IPS-15b (cell line): ENCODE measurements around the gene GULP1.

Experiments
- H3K27me3 ChIP-seq: one replicate; pipeline ENCODE4 v1.6.1; 2013; ENCODE audit warnings: low read length; ENCODE audit not compliant: control insufficient read depth, insufficient read depth
- H3K36me3 ChIP-seq: one replicate; pipeline ENCODE4 v1.6.1; 2013; ENCODE audit warnings: low read length; ENCODE audit not compliant: control insufficient read depth, insufficient read depth
- H3K4me1 ChIP-seq: one replicate; pipeline ENCODE4 v1.6.1; 2013; ENCODE audit warnings: mild to moderate bottlenecking, low read length; ENCODE audit not compliant: control insufficient read depth, insufficient read depth
- H3K4me3 ChIP-seq: one replicate; pipeline ENCODE4 v1.5.1; 2013; ENCODE audit warnings: low read depth, low read length
- H3K9ac ChIP-seq: one replicate; pipeline ENCODE4 v1.6.1; 2013; ENCODE audit warnings: low read depth, mild to moderate bottlenecking, low read length
- H3K9me3 ChIP-seq: one replicate; pipeline ENCODE4 v1.6.1; 2013; ENCODE audit warnings: mild to moderate bottlenecking, low read length; ENCODE audit not compliant: control insufficient read depth, insufficient read depth

Gene GULP1

DNA sequence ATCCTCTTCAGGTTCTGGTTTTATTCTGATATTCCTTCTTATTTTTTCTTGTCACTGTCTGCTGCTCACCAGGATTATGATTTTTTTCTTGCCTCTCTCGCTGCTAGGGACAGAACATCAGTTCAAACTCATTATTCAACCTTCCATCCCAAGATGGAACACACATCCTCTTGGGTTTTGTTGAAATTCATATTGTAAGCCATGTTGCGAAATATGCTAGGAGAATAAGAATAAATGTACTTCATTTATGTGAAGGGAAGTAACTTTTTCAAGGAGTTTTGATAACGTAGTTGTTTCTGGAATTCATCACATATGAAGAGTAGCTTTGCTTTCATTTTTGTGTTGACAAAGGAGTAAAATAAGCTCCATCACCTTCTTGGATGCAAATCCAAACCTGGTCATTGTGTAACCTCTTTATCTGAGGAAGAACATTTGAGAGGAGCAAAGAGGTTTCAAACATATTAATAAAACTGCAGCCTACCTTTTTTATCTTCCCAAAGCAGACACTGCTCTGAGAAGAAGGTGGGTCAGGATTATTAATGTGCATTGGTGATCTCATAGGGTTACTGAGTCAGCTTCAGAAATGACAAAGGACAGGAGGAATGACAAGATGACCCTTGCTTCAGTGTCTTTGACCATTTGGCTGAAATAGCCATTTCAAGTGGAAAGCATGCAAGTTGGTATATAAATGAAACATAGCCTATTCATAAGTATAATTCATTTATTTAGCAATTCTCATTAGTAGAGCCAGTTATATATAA, 280.0 kb downstream of the GULP1 start:
- H3K27me3 ChIP-seq, result no peaks in the 10 kb centered on the region
- H3K9ac ChIP-seq, result no peak overlapping the region
- no peaks in the 10 kb centered on the region for H3K9me3 ChIP-seq
- H3K36me3 ChIP-seq, result no peaks in the 10 kb centered on the region
- H3K4me3 ChIP-seq, result no peak overlapping the region
- H3K4me1 ChIP-seq, result no peaks in the 10 kb centered on the region

DNA sequence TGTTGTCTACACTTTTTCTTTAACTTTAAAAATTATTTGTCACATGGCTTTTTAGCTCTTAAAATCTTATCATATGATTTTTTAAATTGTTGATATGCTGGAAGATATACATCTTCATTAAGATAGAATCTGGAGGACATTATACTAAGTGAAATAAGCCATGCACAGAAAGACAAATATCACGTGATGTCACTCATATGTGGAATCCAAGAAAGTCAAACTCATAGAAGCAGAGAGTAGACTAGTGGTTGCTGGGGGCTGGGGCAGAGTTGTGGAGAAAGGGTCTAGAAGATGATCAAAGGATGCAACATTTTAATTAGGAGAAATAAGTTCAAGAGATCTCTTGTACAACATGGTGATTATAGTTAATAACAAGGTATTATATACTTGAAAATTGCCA, 280.9 kb downstream of the GULP1 start:
- Histone ChIP-seq H3K27me3 (no peaks in the 10 kb centered on the region), H3K4me1 (no peaks in the 10 kb centered on the region), H3K36me3 (no peaks in the 10 kb centered on the region), H3K9ac (no peak overlapping the region), H3K4me3 (no peak overlapping the region), H3K9me3 (no peaks in the 10 kb centered on the region)

DNA sequence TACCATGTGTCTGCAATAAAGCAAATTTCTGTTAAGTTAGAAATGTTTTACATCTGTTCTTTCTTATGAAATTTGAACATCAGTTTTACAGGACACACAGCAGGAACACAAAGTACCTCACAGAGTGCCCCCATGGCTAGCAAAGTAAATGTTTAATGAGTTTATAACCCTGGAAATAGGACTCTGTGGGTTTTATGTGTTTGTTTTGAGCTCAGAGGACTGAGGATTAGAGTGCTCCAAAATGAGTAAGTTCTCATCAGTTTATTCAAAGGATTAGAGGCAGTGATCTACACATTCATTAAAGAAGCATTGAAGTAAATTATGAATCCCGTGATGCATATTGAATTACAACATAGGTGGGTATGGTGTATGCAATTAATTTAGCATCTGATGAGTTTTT, 281.8 kb downstream of the GULP1 start:
- no peaks in the 10 kb centered on the region for H3K27me3 ChIP-seq
- no peaks in the 10 kb centered on the region for H3K4me1 ChIP-seq
- no peak overlapping the region for H3K9ac ChIP-seq
- H3K4me3 ChIP-seq, result no peak overlapping the region
- no peaks in the 10 kb centered on the region for H3K36me3 ChIP-seq
- H3K9me3 ChIP-seq, result no peaks in the 10 kb centered on the region

DNA sequence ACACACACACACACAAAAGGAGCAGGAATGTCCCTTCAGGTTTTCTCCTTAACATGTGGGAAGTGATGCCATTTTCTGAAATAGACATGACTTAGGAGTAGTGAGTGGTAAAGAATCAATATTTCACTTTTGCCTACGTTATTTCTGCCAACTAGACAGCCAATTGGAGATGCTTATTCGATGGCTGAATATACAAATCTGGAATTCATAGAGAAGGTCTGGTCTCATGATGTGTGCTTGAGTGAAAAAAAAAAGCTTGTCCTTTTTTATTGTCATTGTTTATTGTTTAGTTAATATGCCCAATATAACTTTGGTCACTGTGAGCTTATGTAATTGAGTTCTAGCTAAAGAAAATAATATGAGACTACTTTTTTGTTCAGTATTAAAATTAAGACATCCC, 284.3 kb downstream of the GULP1 start:
- no peaks in the 10 kb centered on the region for H3K27me3 ChIP-seq

DNA sequence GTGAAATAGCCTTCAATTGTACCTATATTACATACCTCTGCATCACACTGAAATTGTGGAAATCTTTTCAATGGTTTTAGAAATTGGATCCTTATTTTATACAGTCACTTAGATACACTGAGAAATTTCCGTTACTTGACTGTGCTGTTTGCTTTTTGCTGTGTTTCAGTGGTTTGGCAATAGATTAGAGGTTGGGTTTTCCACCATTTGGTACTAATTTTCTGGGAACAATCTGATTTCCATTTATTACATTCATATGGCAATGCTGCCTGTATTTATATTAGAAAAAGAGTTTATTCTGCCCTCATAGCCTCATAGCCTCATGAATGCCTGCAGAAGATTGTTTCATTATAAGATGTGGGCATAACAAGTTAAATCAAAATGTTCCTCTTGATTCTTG, 285.0 kb downstream of the GULP1 start:
- no peak overlapping the region for H3K4me3 ChIP-seq
- no peaks in the 10 kb centered on the region for H3K4me1 ChIP-seq
- no peaks in the 10 kb centered on the region for H3K36me3 ChIP-seq
- no peaks in the 10 kb centered on the region for H3K27me3 ChIP-seq
- no peaks in the 10 kb centered on the region for H3K9me3 ChIP-seq
- H3K9ac ChIP-seq, result no peak overlapping the region

More for the DNA sequence above, 284.3 kb downstream of the GULP1 start:
- H3K36me3 ChIP-seq, result no peaks in the 10 kb centered on the region
- H3K9me3 ChIP-seq, result no peaks in the 10 kb centered on the region
- H3K4me3 ChIP-seq, result no peak overlapping the region
- H3K9ac ChIP-seq, result no peak overlapping the region
- no peaks in the 10 kb centered on the region for H3K4me1 ChIP-seq

DNA sequence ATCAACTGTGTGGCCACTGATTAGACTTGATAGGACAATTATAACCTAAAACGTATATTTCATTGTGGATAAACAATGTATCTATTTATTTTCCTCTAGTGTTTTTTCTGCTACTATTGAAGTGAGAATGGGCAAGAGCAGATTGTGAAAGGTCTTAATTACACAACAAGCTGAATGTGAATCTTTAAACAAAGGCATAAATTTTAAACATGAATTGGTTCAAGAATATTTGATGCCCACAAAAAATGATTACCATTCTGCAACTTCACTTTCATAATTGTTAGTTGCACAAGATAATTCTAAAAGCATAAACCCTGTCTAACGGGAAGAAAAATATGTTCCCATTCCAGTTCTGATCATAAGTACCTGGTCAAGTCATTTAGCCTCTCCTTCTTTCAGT, 285.6 kb downstream of the GULP1 start:
- H3K27me3 ChIP-seq, result no peaks in the 10 kb centered on the region
- H3K9me3 ChIP-seq, result no peaks in the 10 kb centered on the region
- no peaks in the 10 kb centered on the region for H3K4me1 ChIP-seq
- no peak overlapping the region for H3K9ac ChIP-seq
- no peaks in the 10 kb centered on the region for H3K36me3 ChIP-seq
- H3K4me3 ChIP-seq, result no peak overlapping the region

DNA sequence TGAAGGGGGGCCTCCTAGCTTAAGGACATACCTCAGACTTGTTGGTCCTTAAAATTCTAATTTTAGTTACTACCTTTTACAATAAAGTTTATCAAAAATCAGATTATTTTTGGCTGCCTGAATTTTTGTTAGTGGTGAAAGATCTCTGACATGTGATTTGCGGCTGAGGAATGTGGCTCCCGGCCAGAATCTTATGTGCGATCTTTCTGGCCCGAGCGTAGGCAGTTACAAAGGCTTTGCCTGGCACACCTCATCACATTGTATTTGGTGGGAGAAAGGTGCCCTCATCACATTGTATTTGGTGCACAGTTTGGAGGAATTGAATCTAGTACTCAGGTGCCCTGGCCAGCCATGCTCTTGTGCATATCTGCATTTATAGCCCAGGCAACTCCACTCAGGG, 289.1 kb downstream of the GULP1 start:
- H3K9ac ChIP-seq, result no peak overlapping the region
- no peak overlapping the region for H3K4me3 ChIP-seq
- H3K36me3 ChIP-seq, result peaks cover 3% of the 10 kb centered on the region
- no peaks in the 10 kb centered on the region for H3K27me3 ChIP-seq
- H3K4me1 ChIP-seq, result no peaks in the 10 kb centered on the region
- H3K9me3 ChIP-seq, result no peaks in the 10 kb centered on the region

DNA sequence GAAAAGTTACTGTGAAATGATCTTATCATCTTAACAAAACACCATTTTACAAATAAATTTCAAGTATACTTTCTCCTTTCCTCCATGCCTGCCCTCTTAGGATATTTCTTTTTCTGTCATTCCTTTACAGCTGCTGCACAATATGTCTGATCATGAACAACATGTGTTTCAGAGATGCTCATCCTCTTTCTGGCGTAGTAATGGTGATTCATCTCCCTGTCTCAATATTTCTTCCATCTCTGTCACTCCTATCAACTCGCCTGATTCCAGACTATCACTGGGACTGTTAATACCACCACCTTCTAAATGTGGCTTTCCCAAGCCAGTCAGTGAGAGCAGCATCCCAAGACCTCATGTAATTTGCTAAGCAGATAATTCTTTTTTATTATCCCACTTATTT, 290.5 kb downstream of the GULP1 start:
- Histone ChIP-seq H3K9ac (no peak overlapping the region), H3K4me3 (no peak overlapping the region), H3K36me3 (peaks cover 3% of the 10 kb centered on the region), H3K27me3 (no peaks in the 10 kb centered on the region), H3K9me3 (no peaks in the 10 kb centered on the region), H3K4me1 (no peaks in the 10 kb centered on the region)

DNA sequence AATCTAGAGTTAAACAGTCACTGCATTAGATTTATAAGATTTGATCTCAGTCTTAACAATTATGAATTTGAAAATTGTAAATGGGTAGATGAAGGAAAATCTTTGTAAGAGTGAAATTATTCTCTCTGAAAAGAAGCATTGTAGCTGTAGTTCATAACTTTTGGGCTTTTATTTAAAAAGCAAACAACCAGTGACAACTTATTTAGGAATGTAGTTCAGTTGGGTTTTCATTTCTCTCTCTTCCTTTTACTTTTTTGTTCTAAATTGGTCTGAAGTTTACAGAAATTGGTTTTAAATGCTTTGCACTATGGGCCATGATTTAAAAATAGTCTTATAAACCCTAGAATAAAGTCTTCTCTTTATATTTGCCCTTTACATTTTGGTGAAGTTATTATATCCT, 296.6 kb downstream of the GULP1 start:
- Histone ChIP-seq H3K4me1 (no peaks in the 10 kb centered on the region), H3K4me3 (no peak overlapping the region), H3K36me3 (peaks cover 3% of the 10 kb centered on the region), H3K9me3 (no peaks in the 10 kb centered on the region), H3K9ac (no peak overlapping the region), H3K27me3 (no peaks in the 10 kb centered on the region)

DNA sequence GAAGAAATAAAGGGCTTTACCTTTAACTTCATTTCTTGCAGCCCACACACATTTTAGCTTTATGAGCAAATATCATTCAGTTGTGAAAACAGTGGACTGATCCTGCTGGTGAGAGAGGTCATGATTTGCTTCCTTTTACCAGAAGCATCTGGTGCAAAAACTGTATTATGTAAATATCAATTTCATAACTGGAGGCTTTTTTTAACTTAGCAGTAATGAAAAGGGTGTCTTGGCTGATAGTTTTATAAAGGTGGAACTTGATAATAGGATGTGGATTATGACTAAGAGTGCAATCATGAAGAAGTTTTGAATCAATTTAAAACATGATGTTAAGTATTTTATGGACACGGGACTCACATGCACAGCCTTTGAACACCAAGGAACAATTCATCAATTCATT, 304.4 kb downstream of the GULP1 start:
- Histone ChIP-seq H3K4me3 (no peak overlapping the region), H3K36me3 (no peaks in the 10 kb centered on the region), H3K4me1 (peaks cover 5% of the 10 kb centered on the region), H3K9ac (no peak overlapping the region), H3K9me3 (no peaks in the 10 kb centered on the region), H3K27me3 (no peaks in the 10 kb centered on the region)

DNA sequence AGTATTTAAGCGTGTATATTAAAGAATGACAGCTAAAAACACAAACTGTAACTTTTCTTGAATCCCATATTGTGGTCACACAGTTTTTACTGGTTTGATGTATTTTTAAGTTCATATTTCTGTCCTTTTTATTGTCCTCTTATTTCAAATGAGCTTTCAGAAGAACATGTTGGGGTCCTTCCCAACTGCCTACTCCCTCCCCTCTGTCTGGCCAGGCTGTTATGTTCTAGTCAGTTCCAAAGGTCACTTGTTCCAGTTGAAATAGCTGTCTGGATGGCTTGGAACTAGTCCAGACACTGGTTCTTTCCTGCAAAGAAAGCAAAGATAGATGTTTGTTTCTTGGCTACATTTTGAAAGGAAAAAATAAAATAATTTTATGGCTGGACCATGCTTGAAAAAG, 306.9 kb downstream of the GULP1 start:
- no peaks in the 10 kb centered on the region for H3K36me3 ChIP-seq
- peaks cover 5% of the 10 kb centered on the region for H3K4me1 ChIP-seq
- no peak overlapping the region for H3K4me3 ChIP-seq
- no peaks in the 10 kb centered on the region for H3K9me3 ChIP-seq
- no peak overlapping the region for H3K9ac ChIP-seq
- no peaks in the 10 kb centered on the region for H3K27me3 ChIP-seq

DNA sequence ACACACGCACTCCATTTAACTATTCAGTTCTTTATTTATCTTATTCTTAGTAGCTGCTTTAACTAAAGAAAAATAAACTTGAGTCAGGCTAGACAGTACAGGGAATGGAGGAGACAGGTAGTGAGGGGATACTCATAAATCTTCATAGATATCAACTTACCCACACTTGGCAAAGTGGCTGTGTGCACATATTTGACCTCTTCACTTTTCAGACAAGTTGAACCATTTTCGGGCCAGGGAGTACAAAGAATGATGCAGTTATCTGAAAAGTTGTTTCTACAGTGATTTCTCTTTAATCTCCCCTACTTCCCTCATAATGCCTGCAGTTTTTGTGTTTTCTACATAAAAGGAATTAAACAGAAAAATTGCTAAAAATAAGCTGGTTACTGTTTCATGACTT, 307.5 kb downstream of the GULP1 start:
- peaks cover 5% of the 10 kb centered on the region for H3K4me1 ChIP-seq

More for the DNA sequence above, 307.5 kb downstream of the GULP1 start:
- Histone ChIP-seq H3K27me3 (no peaks in the 10 kb centered on the region), H3K9me3 (no peaks in the 10 kb centered on the region), H3K36me3 (no peaks in the 10 kb centered on the region), H3K4me3 (no peak overlapping the region), H3K9ac (no peak overlapping the region)
